ENCODE results near the gene BCOR. TPM values are rescaled to one million over a fixed set of nuclear protein-coding genes. Genes with fewer than 3 reads are reported as not detected.

BCOR gene
- total and polyA plus RNA-seq, 2 experiments from 2014 or later, result 9.1 to 17.6 TPM

DNA sequence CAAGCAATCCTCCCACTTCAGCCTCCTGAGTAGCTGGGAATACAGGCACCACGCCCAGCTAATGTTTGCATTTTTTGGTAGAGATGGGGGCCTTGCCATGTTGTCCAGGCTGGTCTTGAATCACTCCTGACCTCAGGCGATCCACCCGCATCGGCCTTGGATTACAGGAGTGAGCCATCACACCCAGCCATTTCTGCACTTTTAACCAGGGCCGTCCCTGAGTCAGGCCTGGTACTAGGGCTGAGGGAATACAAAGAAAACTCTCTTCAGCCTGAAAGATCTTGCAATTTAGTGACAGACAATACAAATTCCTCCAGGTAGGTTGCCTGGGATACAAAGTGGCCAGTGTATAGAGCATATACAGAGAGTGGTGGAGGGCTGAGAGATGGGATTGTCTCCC, 65.8 kb downstream of the BCOR start:
- Histone ChIP-seq H3K4me1 (ENCODE audit: insufficient read depth) (no peaks in the 10 kb centered on the region), H2AFZ (no peak overlapping the region), H3K9ac (no peak overlapping the region), H3K79me2 (ENCODE audit: insufficient read depth) (no peaks in the 10 kb centered on the region), H3K27ac (no peak overlapping the region), H4K20me1 (ENCODE audit: insufficient read depth) (no peaks in the 10 kb centered on the region), H3K27me3 (replicated peaks; ENCODE audit: insufficient read depth) (no peaks in the 10 kb centered on the region), H3K9me2 (ENCODE audit: insufficient read depth) (no peaks in the 10 kb centered on the region), H3K4me3 (no peak overlapping the region), H3K9me3 (ENCODE audit: low read depth) (no peaks in the 10 kb centered on the region), H3K36me3 (ENCODE audit: low read depth) (no peaks in the 10 kb centered on the region), H3F3A (ENCODE audit: insufficient read depth) (no peaks in the 10 kb centered on the region), H3K4me2 (ENCODE audit: unreplicated experiment) (no peak overlapping the region)
- TF ChIP-seq EZH2 (IDR thresholded peaks at IDR 0.05; ENCODE audit: insufficient read depth, poor library complexity, severe bottlenecking) (no peak), EZH2phosphoT487 (IDR thresholded peaks at IDR 0.05; ENCODE audit: insufficient read depth, low read depth) (no peak)
- DNase-seq, result no peak
- in situ Hi-C loops (cut with MboI), result no loop called here
- 88 to 90% methylated on average over 5 of the region's 5 CpGs for WGBS, 2 experiments (ENCODE audit: low coverage in 1 of 2, low lambda C conversion rate in 2 of 2, missing lambda C conversion rate in 2 of 2)

DNA sequence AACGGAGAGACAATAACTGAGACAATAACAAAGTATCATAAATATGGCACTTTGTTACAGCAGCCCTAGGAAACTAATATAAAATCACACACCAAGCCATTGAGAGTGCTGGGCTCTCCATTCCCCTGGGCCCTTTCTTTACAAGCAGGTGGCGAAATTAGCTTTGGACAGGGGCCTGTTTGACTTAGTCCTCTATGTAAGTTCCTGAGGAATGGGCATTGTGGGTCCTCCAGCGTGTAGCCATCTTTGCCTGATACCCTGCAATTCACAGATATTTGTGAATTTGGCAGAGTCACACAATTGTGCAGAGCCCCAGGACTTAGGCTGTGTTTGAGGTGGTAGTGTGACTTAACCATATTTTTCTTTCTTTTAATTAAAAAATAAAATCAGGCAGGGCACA, 67.6 kb downstream of the BCOR start:
- H3K4me1 ChIP-seq (ENCODE audit: insufficient read depth), result no peaks in the 10 kb centered on the region
- no peak for TF ChIP-seq EZH2 (IDR thresholded peaks at IDR 0.05; ENCODE audit: insufficient read depth, poor library complexity, severe bottlenecking)
- TF ChIP-seq EZH2phosphoT487 (IDR thresholded peaks at IDR 0.05; ENCODE audit: insufficient read depth, low read depth), result no peak
- in situ Hi-C loops (cut with MboI), result no loop called here
- H2AFZ ChIP-seq, result no peak overlapping the region
- H3K9ac ChIP-seq, result no peak overlapping the region
- 67 to 81% methylated on average over 3 of the region's 3 CpGs for WGBS, 2 experiments (ENCODE audit: low coverage in 1 of 2, low lambda C conversion rate in 2 of 2, missing lambda C conversion rate in 2 of 2)
- no peak overlapping the region for H3K4me3 ChIP-seq
- no peak overlapping the region for H3K4me2 ChIP-seq (ENCODE audit: unreplicated experiment)
- DNase-seq, result no peak
- no peaks in the 10 kb centered on the region for H3F3A ChIP-seq (ENCODE audit: insufficient read depth)
- no peaks in the 10 kb centered on the region for H3K36me3 ChIP-seq (ENCODE audit: low read depth)
- no peaks in the 10 kb centered on the region for H3K79me2 ChIP-seq (ENCODE audit: insufficient read depth)
- no peak overlapping the region for H3K27ac ChIP-seq
- no peaks in the 10 kb centered on the region for H3K27me3 ChIP-seq (replicated peaks; ENCODE audit: insufficient read depth)
- no peaks in the 10 kb centered on the region for H3K9me3 ChIP-seq (ENCODE audit: low read depth)
- H3K9me2 ChIP-seq (ENCODE audit: insufficient read depth), result no peaks in the 10 kb centered on the region
- H4K20me1 ChIP-seq (ENCODE audit: insufficient read depth), result no peaks in the 10 kb centered on the region

DNA sequence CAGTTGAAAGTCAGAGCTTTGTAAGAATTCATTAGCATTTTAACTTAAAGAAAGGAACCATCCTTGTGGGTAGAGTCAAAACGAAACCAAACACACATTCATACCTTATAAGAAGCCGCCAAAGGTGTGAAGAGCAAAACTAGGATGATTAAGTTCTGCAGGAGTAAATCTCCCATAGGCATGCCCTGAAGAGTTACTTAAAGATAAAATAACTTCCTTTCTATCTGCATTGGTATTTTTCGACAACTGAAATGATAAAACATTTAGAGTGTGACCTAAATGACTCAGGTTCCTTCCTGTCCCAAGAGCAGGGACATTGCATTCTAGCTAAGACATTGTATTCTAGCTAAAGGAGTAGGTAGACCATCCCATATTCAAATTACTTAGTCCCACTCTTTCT, 75.3 kb downstream of the BCOR start:
- WGBS, 2 experiments (ENCODE audit: low coverage in 1 of 2, low lambda C conversion rate in 2 of 2, missing lambda C conversion rate in 2 of 2), result 76 to 77% methylated on average over 3 of the region's 3 CpGs

DNA sequence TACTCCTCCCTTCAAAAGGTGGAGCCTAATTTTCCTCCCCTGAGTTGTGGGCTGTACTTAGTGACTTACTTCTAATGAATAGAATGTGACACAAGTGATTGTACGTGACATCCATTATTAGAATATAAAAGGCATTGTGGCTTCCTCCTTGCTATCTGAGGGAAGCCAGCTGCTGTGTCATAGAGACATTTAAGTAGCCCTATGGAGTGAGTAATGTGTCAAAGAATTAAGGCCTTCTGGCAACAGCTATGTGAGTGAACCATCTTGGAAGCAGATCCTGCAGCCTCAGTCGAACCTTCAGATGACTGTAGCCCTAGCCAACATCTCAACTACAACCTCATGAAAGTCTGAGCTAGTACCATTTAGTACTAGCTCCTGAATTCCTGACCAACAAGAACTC, 76.1 kb downstream of the BCOR start:
- Histone ChIP-seq H3K4me2 (ENCODE audit: unreplicated experiment) (no peak overlapping the region), H3K27ac (no peak overlapping the region), H3K9ac (no peak overlapping the region), H3K4me3 (no peak overlapping the region), H3K9me2 (ENCODE audit: insufficient read depth) (no peaks in the 10 kb centered on the region), H4K20me1 (ENCODE audit: insufficient read depth) (no peaks in the 10 kb centered on the region), H3K79me2 (ENCODE audit: insufficient read depth) (no peaks in the 10 kb centered on the region), H2AFZ (no peak overlapping the region), H3K36me3 (ENCODE audit: low read depth) (no peaks in the 10 kb centered on the region), H3K4me1 (ENCODE audit: insufficient read depth) (no peaks in the 10 kb centered on the region), H3K27me3 (replicated peaks; ENCODE audit: insufficient read depth) (no peaks in the 10 kb centered on the region), H3K9me3 (ENCODE audit: low read depth) (no peaks in the 10 kb centered on the region), H3F3A (ENCODE audit: insufficient read depth) (no peaks in the 10 kb centered on the region)
- 10 to 35% methylated on average over 1 to 2 of the region's 2 CpGs for WGBS, 2 experiments (ENCODE audit: low coverage in 1 of 2, low lambda C conversion rate in 2 of 2, missing lambda C conversion rate in 2 of 2)
- in situ Hi-C loops (cut with MboI), result no loop called here
- no peak for DNase-seq
- TF ChIP-seq EZH2 (IDR thresholded peaks at IDR 0.05; ENCODE audit: insufficient read depth, poor library complexity, severe bottlenecking) (no peak), EZH2phosphoT487 (IDR thresholded peaks at IDR 0.05; ENCODE audit: insufficient read depth, low read depth) (no peak)

More for the DNA sequence above, 75.3 kb downstream of the BCOR start:
- no peak overlapping the region for H3K4me3 ChIP-seq
- in situ Hi-C loops (cut with MboI), result no loop called here
- no peak overlapping the region for H2AFZ ChIP-seq
- H3K4me2 ChIP-seq (ENCODE audit: unreplicated experiment), result no peak overlapping the region
- H3K9ac ChIP-seq, result no peak overlapping the region
- no peaks in the 10 kb centered on the region for H3F3A ChIP-seq (ENCODE audit: insufficient read depth)
- no peak overlapping the region for H3K27ac ChIP-seq
- no peaks in the 10 kb centered on the region for H3K9me3 ChIP-seq (ENCODE audit: low read depth)
- TF ChIP-seq EZH2 (IDR thresholded peaks at IDR 0.05; ENCODE audit: insufficient read depth, poor library complexity, severe bottlenecking), result no peak
- TF ChIP-seq EZH2phosphoT487 (IDR thresholded peaks at IDR 0.05; ENCODE audit: insufficient read depth, low read depth), result no peak
- no peaks in the 10 kb centered on the region for H3K9me2 ChIP-seq (ENCODE audit: insufficient read depth)
- DNase-seq, result no peak
- H3K4me1 ChIP-seq (ENCODE audit: insufficient read depth), result no peaks in the 10 kb centered on the region
- H3K79me2 ChIP-seq (ENCODE audit: insufficient read depth), result no peaks in the 10 kb centered on the region
- H3K36me3 ChIP-seq (ENCODE audit: low read depth), result no peaks in the 10 kb centered on the region
- no peaks in the 10 kb centered on the region for H3K27me3 ChIP-seq (replicated peaks; ENCODE audit: insufficient read depth)
- no peaks in the 10 kb centered on the region for H4K20me1 ChIP-seq (ENCODE audit: insufficient read depth)

DNA sequence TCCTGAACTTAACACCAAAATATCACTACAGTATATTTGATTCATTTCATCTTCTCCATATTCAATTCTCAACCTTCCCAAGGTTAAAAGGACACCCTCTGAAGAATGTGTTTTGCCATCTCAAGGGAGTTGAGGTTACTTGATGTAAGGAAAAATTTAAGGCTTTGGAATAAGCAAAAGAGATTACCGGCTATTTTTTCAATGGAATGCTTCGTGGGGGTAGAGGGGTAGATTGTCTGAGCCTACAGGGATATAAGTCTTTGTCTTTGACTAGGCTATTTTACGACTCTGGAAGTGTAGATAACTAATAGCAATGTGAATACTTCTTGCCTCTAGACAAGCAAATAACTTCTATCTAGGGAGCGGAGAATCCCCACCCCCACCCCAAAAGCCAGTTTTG, 78.2 kb downstream of the BCOR start:
- H3K27ac ChIP-seq, result no peak overlapping the region
- whole genome bisulfite sequencing, 2 experiments (ENCODE audit: low coverage in 1 of 2, low lambda C conversion rate in 2 of 2, missing lambda C conversion rate in 2 of 2), result 48% methylated on average over 4 of the region's 4 CpGs
- no peaks in the 10 kb centered on the region for H3K27me3 ChIP-seq (replicated peaks; ENCODE audit: insufficient read depth)
- no peaks in the 10 kb centered on the region for H3F3A ChIP-seq (ENCODE audit: insufficient read depth)
- TF ChIP-seq EZH2phosphoT487 (IDR thresholded peaks at IDR 0.05; ENCODE audit: insufficient read depth, low read depth), result no peak
- no peak for TF ChIP-seq EZH2 (IDR thresholded peaks at IDR 0.05; ENCODE audit: insufficient read depth, poor library complexity, severe bottlenecking)
- no peaks in the 10 kb centered on the region for H3K4me1 ChIP-seq (ENCODE audit: insufficient read depth)
- no peaks in the 10 kb centered on the region for H3K9me3 ChIP-seq (ENCODE audit: low read depth)
- no peaks in the 10 kb centered on the region for H3K9me2 ChIP-seq (ENCODE audit: insufficient read depth)
- no peak overlapping the region for H2AFZ ChIP-seq
- H3K36me3 ChIP-seq (ENCODE audit: low read depth), result no peaks in the 10 kb centered on the region
- H3K4me3 ChIP-seq, result no peak overlapping the region
- in situ Hi-C loops (cut with MboI), result no loop called here
- no peak overlapping the region for H3K9ac ChIP-seq
- H4K20me1 ChIP-seq (ENCODE audit: insufficient read depth), result no peaks in the 10 kb centered on the region
- no peak overlapping the region for H3K4me2 ChIP-seq (ENCODE audit: unreplicated experiment)
- no peaks in the 10 kb centered on the region for H3K79me2 ChIP-seq (ENCODE audit: insufficient read depth)
- DNase-seq, result no peak

All from GM23248 (cell line).